CD4-positive, alpha-beta T cell treated with Interferon gamma for 1 hour (primary cell): ENCODE results near the gene SLC9A9.

Experiments used
- DNase-seq: peaks from one replicate; pipeline ENCODE4 v3.0.0-alpha.2; 2020

The SLC9A9 gene

GRCh38 chr3:143344516-143345165 lies 503.6 kb downstream of the SLC9A9 start:
- DNase-seq = no peak

- DNase-seq = no peak
Observed at GRCh38 chr3:143343944-143344343, 504.3 kb downstream of the SLC9A9 start.

- no peak for DNase-seq
Observed at GRCh38 chr3:143343031-143343430, 505.2 kb downstream of the SLC9A9 start.

- DNase-seq = no peak
Observed at GRCh38 chr3:143339451-143339850, 508.8 kb downstream of the SLC9A9 start.

DNA sequence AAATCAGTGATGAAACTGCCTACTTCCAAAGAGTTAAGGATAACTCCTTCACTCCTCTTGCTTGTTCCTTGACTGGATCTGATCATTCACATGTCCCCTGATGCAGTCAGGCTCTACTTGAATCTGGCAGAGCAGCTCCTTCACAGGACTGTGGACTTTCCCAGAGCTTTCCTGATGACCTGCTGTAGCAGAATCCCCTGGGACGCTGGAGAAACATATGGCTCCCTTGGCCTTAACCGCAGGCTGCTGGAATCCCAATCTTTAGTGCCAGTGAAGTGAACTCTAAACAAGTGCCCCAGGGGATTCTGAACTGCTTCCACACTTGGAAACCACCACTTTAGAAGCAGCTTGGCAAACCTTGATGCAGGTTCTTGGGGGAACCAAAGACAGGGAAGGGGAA lies 510.9 kb downstream of the SLC9A9 start:
- DNase-seq = no peak

GRCh38 chr3:143334231-143334630 lies 514.0 kb downstream of the SLC9A9 start:
- DNase-seq = no peak

DNA sequence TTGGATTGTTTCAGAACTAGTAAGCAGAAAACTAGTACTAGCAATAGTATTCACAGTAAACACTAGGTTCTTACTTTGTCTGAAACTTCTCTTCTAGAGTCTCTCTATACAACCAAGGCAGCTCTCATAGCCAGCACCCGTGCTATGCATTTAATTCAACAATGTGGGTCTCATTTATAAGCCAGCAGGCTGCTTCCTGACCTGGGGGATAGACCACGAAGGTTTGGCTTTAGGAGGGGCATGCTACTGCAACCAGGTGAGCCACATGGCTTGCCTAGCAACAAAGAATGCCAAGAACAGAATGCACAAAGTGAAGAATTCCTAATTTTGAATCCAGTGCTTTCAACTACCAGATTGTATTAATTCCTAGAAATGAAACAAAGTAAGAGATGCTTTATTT lies 514.9 kb downstream of the SLC9A9 start:
- no peak for DNase-seq

DNA sequence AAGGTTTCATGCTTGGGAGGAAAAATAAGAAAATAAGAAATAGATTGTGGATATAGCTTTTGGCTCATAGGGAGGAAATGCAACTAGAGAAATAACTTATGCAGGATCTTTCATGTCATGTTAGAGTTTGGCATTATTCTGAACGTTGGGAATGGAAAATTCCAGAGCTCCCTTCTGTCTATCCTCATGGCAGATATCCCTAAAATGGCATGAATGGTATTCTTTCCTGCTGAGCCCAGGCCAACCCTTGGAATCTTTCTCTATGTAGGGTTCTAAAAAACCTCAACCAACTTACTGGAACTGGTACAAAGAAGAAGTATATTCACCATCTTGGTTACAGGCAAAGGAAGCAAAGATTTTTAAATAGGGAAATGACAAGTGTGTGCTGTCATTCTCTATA lies 516.2 kb downstream of the SLC9A9 start:
- no peak for DNase-seq

- no peak for DNase-seq
Observed at GRCh38 chr3:143331350-143331749, 516.9 kb downstream of the SLC9A9 start.

DNA sequence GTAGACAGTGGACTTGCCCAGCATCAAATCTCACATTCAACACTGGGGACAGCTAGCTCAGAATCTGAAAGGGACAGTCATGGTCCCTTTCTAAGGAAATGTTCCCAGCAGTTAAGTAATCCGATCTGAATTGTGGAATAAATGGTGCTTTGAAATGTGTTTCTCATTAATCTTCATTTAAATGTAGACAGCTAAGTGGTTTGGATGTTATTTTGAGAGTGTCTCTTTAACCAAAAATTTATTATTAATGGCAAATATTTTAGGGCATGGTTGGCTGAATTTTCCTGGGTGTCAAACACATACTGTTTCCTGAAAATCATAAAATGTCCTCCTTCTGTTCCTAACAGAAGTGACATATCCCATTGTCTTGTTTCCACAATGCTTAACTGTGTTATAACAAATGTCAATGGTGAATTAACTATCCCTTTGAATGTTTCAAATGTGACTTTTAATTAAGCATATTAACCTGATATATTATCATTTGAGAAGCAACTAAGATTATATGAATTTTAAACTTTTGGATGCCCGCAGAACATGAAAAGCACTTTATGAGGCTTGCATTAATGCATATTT lies 517.9 kb downstream of the SLC9A9 start:
- no peak for DNase-seq

- DNase-seq = no peak
Observed at GRCh38 chr3:143329567-143330211, 518.6 kb downstream of the SLC9A9 start.

GRCh38 chr3:143328451-143328850 lies 519.8 kb downstream of the SLC9A9 start:
- DNase-seq = no peak

DNA sequence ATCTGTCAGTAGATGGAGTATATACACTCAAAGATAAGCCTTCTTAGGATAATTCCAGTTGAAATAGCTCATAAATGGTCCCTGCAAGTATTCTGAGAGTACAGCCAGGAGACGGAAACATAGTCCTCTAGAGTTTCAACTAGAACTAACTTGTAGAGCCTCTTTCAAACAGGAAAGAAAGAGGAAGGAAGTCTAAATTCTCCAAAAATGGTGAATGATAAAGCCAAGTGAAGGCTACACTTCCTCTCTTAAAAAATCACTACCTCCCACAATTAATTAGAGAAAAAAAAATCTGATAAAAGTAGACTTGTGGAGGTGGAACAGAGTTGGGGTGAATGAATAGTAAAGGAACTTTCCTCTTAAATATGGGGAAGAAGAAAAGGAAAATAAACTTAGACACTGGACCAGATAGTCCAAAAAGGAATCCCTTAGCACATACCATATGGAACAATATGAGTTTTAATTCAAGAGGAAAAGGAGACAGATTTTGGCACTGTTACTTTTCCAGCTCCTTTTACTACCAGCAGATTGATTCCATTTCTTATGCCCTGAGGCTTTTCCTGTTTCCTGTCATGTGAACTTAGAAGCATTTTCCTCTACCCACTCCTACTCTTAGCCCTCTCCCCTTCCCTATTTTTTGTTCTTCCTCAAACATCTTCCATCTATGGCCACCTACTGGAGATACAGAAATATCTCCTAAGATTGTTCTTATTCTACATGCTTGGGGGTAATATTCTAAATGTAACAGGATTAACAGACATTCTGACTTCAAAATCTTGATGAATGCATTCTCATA lies 521.1 kb downstream of the SLC9A9 start:
- DNase-seq = no peak

DNA sequence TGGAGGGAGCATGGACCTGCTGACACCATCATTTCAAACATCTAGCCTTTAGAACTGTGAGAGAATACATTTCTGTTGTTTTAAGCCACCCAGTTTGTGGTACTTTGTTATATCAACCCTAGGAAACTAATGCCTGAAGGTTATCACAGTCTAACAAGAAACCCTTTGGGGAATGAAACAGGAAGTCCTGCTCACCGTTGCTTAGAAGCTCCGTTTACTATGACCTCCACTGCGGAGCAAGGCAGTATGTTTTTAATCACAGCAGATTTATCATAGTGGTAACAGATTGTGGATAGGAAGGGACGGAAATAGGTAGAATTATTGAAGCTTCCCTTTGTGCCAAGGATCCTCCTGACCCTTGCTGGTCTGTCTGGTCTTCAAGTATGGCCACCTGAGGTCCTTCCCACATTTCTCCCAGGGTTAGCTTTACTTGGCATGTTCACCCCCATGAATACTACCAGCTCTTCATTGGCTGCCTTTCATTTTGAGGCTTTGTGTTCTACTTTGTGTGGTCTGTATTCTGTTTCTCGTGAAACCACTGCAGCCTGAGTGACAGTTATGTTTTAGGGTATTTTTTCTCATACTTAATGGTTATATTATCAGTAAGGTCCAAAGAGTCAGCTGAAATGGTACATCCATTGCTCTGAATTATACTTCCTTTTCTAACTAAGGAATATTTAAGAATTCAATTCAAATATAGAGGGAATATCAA lies 527.1 kb downstream of the SLC9A9 start:
- no peak for DNase-seq

- no peak for DNase-seq
Observed at GRCh38 chr3:143315766-143316165, 532.5 kb downstream of the SLC9A9 start.

DNA sequence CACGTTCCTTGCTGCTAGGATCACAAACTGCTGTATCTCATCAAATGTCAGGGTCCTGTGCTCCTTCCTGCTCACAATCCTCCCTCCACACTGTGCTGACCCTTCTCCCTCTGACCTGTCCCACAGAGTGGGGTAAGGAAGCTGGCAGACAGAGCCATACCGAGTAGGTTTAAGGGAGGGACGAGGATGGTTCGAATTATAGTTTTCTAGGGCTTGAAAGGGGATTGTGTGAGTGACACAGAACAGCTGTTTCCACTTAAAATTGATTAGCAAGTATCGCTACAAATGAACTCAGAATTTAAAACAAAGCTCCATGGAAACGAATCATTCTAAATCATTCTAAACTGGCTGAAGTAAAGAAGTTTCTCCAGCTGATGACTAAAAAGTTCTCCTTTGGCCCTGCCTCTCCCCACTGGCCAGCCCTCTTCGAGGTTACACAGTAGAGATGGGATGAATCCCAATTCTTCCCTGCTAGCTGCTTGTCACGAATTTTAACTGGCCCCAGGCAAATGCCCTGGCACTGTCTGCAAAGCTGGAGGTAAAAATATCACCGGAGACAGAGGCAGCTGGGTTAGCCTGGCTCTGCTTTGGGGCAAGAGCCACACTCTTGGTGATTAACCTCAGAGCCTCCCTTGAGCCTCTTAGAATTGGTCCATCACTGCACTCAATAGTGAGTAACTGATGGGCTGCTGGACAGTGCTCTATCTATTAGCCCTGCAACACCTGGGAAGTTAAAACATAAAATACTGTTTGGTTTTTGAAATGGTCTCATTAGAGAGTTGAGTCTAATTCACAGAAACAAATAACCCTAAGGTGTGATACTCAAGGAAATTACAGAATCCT lies 533.8 kb downstream of the SLC9A9 start:
- DNase-seq = no peak

DNA sequence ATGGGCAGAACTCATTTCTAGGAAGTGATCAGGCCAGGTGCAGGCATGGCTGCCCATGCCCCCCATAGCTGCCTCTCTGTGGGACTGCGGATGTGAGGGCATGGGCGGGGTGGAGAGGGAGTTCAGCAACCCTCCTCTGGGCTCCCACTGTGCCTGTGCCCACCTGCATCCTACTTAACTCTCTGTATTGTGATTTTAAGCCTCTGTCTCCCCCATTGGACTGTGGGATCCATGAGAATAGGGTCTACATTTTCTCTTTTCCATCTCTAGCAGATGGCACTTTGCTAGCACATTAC lies 534.4 kb downstream of the SLC9A9 start:
- no peak for DNase-seq

- DNase-seq = no peak
Observed at GRCh38 chr3:143313025-143313892, 535.0 kb downstream of the SLC9A9 start.

GRCh38 chr3:143311096-143311495 lies 537.2 kb downstream of the SLC9A9 start:
- DNase-seq = no peak

DNA sequence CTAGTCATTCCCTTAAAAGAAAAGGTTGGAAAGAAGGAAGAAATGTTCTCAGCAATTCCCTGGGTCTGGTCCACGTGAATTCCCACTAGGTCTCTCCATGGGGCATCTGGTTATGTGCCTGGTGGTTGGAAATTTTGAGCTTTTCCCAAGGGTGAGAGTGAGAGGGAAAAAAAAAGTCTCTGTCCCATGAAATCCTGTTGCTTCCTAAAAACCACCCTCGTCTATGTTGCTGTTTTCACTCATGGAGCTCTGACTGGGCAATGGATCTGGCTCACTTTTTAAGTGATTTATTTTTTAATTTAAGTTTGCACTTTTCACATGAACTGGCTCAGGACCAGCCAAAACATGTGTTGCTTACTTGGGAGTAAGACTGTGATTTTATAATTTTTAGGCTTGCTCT lies 538.6 kb downstream of the SLC9A9 start:
- no peak for DNase-seq

DNA sequence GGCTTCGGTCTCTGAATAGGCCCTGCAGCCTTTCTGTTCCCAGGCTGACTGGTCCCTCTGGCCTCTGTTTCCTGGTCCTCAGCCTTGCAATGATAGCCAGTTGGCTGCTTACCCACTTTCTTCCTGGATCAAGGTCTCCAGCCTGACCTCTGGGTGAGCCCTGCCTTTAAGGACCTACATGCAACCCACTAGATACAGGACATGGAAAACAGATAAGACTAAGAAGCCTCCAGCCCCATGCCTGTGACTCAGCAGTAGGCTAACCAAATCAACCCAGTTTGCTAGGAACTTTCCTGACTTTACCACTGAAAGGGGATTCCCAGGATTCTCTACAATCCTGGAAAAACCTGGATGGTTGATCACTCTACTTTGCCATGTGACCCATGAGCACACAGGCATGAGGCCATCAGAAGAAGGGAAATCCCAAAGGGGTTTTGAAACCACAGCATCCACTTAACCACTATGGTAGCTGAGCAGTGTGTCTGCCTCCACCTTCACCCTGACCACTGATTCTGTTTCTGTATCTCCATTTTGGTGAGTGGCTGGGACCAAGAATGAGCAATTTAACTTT lies 540.6 kb downstream of the SLC9A9 start:
- DNase-seq = no peak
